MM.1S (cell line): ENCODE results near the gene MCM7.

Experiments
- DNase-seq: peaks from one replicate; pipeline ENCODE4 v3.0.0-alpha.2; 2015
- H2AFZ ChIP-seq: fragments of 300-600 bp; sonication (generic); 2 replicates; pipeline ENCODE4 v1.6.0; 2016; ENCODE audit warnings: antibody characterized with exemption, low read length
- H3F3A ChIP-seq: fragments of 300-600 bp; sonication (generic); 2 replicates; pipeline ENCODE4 v1.6.1; 2016; ENCODE audit warnings: mild to moderate bottlenecking, antibody characterized with exemption, low read length, moderate library complexity, mixed read lengths; ENCODE audit not compliant: insufficient read depth
- H3K27ac ChIP-seq: fragments of 300-600 bp; sonication (generic); 2 replicates; pipeline ENCODE4 v1.5.1; 2016; ENCODE audit warnings: mild to moderate bottlenecking, low read length
- H3K27me3 ChIP-seq: fragments of 300-600 bp; sonication (generic); replicated peaks from 2 replicates; pipeline ENCODE4 v1.6.0; 2016; ENCODE audit warnings: low read length; ENCODE audit not compliant: insufficient read depth
- H3K36me3 ChIP-seq: fragments of 300-600 bp; sonication (generic); replicated peaks from 2 replicates; pipeline ENCODE4 v1.6.1; 2016; ENCODE audit warnings: mild to moderate bottlenecking, low read length, mixed read lengths; ENCODE audit not compliant: insufficient read depth
- H3K4me1 ChIP-seq: fragments of 300-600 bp; sonication (generic); 2 replicates; pipeline ENCODE4 v1.6.1; 2016; ENCODE audit warnings: low read length, mixed read lengths
- H3K4me2 ChIP-seq: fragments of 300-600 bp; sonication (generic); 2 replicates; pipeline ENCODE4 v1.6.0; 2016; ENCODE audit warnings: low read depth, low read length
- H3K4me3 ChIP-seq: fragments of 300-600 bp; sonication (generic); 2 replicates; pipeline ENCODE4 v1.5.1; 2016; ENCODE audit warnings: low read length, mixed read lengths
- H3K79me2 ChIP-seq: fragments of 300-600 bp; sonication (generic); 2 replicates; pipeline ENCODE4 v1.6.1; 2016; ENCODE audit warnings: mixed run types, low read length, mixed read lengths
- H3K9ac ChIP-seq: fragments of 300-600 bp; sonication (generic); 2 replicates; pipeline ENCODE4 v1.6.1; 2016; ENCODE audit warnings: low read length, mixed read lengths
- H3K9me2 ChIP-seq: fragments of 300-600 bp; sonication (generic); replicated peaks from 2 replicates; pipeline ENCODE4 v1.6.1; 2016; ENCODE audit warnings: mild to moderate bottlenecking, low read length, mixed read lengths; ENCODE audit not compliant: insufficient read depth
- H3K9me3 ChIP-seq: fragments of 300-600 bp; sonication (generic); replicated peaks from 2 replicates; pipeline ENCODE4 v1.6.1; 2016; ENCODE audit warnings: mild to moderate bottlenecking, low read length, mixed read lengths; ENCODE audit not compliant: insufficient read depth
- H4K20me1 ChIP-seq: fragments of 300-600 bp; sonication (generic); 2 replicates; pipeline ENCODE4 v1.6.1; 2016; ENCODE audit warnings: mild to moderate bottlenecking, low read length, moderate library complexity, mixed read lengths; ENCODE audit not compliant: insufficient read depth
- CTCF ChIP-seq: fragments of 300-600 bp; sonication (generic); IDR thresholded peaks from 2 replicates; pipeline ENCODE4 v1.5.1; 2016; ENCODE audit warnings: antibody characterized with exemption, low read length, mixed read lengths
- EZH2 ChIP-seq: fragments of 300-600 bp; sonication (generic); optimal IDR thresholded peaks from 2 replicates; pipeline ENCODE3; 2017; ENCODE audit warnings: low read depth, mild to moderate bottlenecking, antibody characterized with exemption, low read length, mixed read lengths
- EZH2phosphoT487 ChIP-seq: fragments of 300-600 bp; sonication (generic); IDR thresholded peaks from 2 replicates; pipeline ENCODE4 v1.6.1; 2018; ENCODE audit warnings: antibody characterized with exemption, low read length

The MCM7 gene

GRCh38 chr7:100044718-100045117 is 56.5 kb downstream of the MCM7 start:
- peaks cover 3% of the 10 kb centered on the region; the same call in 1 of the 2 replicates for H3K4me1 ChIP-seq
- no peaks in the 10 kb centered on the region for H3K9me2 ChIP-seq
- no peaks in the 10 kb centered on the region for H3K79me2 ChIP-seq
- H3K27me3 ChIP-seq = 0 out of 2 replicates have a peak, but pooled peaks cover 4% of the 10 kb centered on the region
- no peaks in the 10 kb centered on the region for H3K36me3 ChIP-seq
- TF ChIP-seq EZH2phosphoT487 = no peak
- no peak for TF ChIP-seq EZH2
- TF ChIP-seq CTCF = no peak
- no peak for DNase-seq
- H3F3A ChIP-seq = no peaks in the 10 kb centered on the region; the same call in 1 of the 2 replicates
- H3K9me3 ChIP-seq = no peaks in the 10 kb centered on the region
- no peak overlapping the region for H3K9ac ChIP-seq
- no peak overlapping the region for H3K4me2 ChIP-seq
- H4K20me1 ChIP-seq = no peaks in the 10 kb centered on the region
- no peak overlapping the region for H2AFZ ChIP-seq
- H3K27ac ChIP-seq = no peak overlapping the region
- no peak overlapping the region for H3K4me3 ChIP-seq
